ENCODE measurements around the gene FUT1. TPM values are rescaled to one million over a fixed set of nuclear protein-coding genes. Genes with fewer than 3 reads are reported as not detected.
A peak's percentile ranks its signal among the peaks of the same experiment; 100 is the strongest.

Gene FUT1
- total RNA-seq, 1 experiment from 2014 or later: 11.5 TPM

DNA sequence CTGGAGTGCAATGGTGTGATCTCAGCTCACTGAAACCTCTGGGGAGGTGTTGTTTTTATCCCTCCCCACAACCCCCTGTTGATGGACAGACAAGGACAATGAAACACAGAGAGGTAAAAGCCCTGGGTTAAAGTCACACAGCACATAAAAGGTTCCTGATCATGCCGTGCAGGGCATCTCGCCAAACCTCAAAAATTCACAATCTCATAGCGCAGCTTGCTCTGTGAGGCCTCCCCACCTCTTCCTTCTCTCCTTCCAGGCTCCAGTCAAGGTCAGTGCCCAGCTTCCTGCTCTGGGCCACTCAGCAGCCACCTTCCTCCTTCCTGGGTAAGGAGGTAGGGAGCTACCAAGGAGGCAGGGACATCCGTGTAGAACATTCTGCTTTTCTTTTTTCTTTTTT, 54.4 kb downstream of the FUT1 start:
- TF ChIP-seq, protein P1, sequence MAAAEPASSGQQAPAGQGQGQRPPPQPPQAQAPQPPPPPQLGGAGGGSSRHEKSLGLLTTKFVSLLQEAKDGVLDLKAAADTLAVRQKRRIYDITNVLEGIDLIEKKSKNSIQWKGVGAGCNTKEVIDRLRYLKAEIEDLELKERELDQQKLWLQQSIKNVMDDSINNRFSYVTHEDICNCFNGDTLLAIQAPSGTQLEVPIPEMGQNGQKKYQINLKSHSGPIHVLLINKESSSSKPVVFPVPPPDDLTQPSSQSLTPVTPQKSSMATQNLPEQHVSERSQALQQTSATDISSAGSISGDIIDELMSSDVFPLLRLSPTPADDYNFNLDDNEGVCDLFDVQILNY (CRISPR knock-in tag; IDR thresholded peaks at IDR 0.05): no peak
- TF ChIP-seq RELA (CRISPR knock-in tag; IDR thresholded peaks at IDR 0.05; ENCODE audit: borderline replicate concordance): no peak
- TF ChIP-seq NR3C1 (CRISPR knock-in tag; conservative IDR thresholded peaks at IDR 0.05; ENCODE audit: low read depth): no peak
- TF ChIP-seq, protein P2, sequence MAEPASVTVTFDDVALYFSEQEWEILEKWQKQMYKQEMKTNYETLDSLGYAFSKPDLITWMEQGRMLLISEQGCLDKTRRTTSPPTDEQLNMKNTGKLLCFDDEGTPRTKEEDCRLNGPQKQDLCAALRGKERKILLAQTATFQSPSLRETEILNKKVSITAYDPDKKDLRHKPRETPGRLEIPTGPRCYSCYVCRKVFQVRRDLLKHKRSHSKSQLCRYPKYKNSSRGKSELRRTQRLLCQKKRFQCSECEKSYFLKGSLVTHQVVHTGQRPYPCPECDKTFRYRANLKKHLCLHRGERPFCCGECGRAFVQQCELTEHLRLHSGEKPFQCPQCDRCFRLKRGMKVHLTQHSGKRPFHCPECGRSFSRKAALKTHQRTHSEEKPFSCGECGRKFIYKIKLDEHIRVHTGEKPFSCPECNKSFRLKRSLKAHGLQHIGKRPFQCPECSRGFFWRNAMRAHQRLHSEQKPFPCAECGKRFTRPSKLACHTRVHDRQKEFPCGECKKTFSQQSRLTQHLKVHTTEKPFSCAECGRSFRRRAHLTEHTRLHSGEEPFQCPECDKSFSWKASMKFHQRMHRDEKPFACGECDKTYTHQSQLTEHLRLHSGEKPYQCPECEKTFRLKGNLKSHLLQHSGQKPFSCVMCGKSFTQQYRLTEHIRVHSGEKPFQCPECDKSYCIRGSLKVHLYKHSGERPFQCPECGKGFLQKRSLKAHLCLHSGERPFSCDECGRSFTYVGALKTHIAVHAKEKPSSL (CRISPR knock-in tag; conservative IDR thresholded peaks at IDR 0.05): no peak
- no peak for TF ChIP-seq JAZF1 (CRISPR knock-in tag; IDR thresholded peaks at IDR 0.05)
- TF ChIP-seq FOXP1 (CRISPR knock-in tag; IDR thresholded peaks at IDR 0.05; ENCODE audit: borderline replicate concordance): no peak
- TF ChIP-seq, protein P3, sequence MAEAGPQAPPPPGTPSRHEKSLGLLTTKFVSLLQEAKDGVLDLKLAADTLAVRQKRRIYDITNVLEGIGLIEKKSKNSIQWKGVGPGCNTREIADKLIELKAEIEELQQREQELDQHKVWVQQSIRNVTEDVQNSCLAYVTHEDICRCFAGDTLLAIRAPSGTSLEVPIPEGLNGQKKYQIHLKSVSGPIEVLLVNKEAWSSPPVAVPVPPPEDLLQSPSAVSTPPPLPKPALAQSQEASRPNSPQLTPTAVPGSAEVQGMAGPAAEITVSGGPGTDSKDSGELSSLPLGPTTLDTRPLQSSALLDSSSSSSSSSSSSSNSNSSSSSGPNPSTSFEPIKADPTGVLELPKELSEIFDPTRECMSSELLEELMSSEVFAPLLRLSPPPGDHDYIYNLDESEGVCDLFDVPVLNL (CRISPR knock-in tag; IDR thresholded peaks at IDR 0.05; ENCODE audit: borderline replicate concordance, low read depth): no peak
- TF ChIP-seq CBFB (CRISPR knock-in tag; IDR thresholded peaks at IDR 0.05; ENCODE audit: low read depth): no peak
- no peak for TF ChIP-seq NFE2L1 (CRISPR knock-in tag; IDR thresholded peaks at IDR 0.05)
- no peak for TF ChIP-seq SMAD3 (CRISPR knock-in tag; IDR thresholded peaks at IDR 0.05; ENCODE audit: borderline replicate concordance)
- TF ChIP-seq, protein P4, sequence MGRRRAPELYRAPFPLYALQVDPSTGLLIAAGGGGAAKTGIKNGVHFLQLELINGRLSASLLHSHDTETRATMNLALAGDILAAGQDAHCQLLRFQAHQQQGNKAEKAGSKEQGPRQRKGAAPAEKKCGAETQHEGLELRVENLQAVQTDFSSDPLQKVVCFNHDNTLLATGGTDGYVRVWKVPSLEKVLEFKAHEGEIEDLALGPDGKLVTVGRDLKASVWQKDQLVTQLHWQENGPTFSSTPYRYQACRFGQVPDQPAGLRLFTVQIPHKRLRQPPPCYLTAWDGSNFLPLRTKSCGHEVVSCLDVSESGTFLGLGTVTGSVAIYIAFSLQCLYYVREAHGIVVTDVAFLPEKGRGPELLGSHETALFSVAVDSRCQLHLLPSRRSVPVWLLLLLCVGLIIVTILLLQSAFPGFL (CRISPR knock-in tag; IDR thresholded peaks at IDR 0.05; ENCODE audit: borderline replicate concordance): no peak
- TF ChIP-seq ZNF317 (CRISPR knock-in tag; IDR thresholded peaks at IDR 0.05; ENCODE audit: borderline replicate concordance, low read depth): no peak
- no peak for TF ChIP-seq TEAD1 (CRISPR knock-in tag; IDR thresholded peaks at IDR 0.05)
- TF ChIP-seq, protein P5, sequence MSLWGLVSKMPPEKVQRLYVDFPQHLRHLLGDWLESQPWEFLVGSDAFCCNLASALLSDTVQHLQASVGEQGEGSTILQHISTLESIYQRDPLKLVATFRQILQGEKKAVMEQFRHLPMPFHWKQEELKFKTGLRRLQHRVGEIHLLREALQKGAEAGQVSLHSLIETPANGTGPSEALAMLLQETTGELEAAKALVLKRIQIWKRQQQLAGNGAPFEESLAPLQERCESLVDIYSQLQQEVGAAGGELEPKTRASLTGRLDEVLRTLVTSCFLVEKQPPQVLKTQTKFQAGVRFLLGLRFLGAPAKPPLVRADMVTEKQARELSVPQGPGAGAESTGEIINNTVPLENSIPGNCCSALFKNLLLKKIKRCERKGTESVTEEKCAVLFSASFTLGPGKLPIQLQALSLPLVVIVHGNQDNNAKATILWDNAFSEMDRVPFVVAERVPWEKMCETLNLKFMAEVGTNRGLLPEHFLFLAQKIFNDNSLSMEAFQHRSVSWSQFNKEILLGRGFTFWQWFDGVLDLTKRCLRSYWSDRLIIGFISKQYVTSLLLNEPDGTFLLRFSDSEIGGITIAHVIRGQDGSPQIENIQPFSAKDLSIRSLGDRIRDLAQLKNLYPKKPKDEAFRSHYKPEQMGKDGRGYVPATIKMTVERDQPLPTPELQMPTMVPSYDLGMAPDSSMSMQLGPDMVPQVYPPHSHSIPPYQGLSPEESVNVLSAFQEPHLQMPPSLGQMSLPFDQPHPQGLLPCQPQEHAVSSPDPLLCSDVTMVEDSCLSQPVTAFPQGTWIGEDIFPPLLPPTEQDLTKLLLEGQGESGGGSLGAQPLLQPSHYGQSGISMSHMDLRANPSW (CRISPR knock-in tag; conservative IDR thresholded peaks at IDR 0.05; ENCODE audit: low read depth): no peak
- TF ChIP-seq GABPB1 (CRISPR knock-in tag; IDR thresholded peaks at IDR 0.05): no peak
- no peak for TF ChIP-seq FOXJ3 (CRISPR knock-in tag; IDR thresholded peaks at IDR 0.05; ENCODE audit: borderline replicate concordance)
- ATAC-seq (no peak), DNase-seq (ENCODE audit: low spot score) (no peak)
- CTCF ChIA-PET: interaction anchor here (1.0 to 1.6 kb wide), 2 partner anchors 15 to 22 kb away, joined by 4 read pairs; no protein-coding TSS in a partner anchor
- Mint-ChIP-seq H3K4me3 (peak overlapping the region; percentile 97), H3K36me3 (peaks cover 17% of the 10 kb centered on the region; the same call in 1 of the 2 replicates), H3K27ac (no peak overlapping the region), H3K9me3 (no peaks in the 10 kb centered on the region), H3K4me1 (peaks cover 4% of the 10 kb centered on the region), H3K27me3 (ENCODE audit: low read depth) (no peaks in the 10 kb centered on the region)
- POLR2A ChIA-PET: interaction anchor here (0.6 kb wide), 1 partner anchor 73 kb away, joined by 5 read pairs; no protein-coding TSS in a partner anchor

Other genes starting within 250 kb of the FUT1 start
- gene LMTK3, start 240.8 kb downstream of the FUT1 start, total RNA-seq (2021): 15.9 to 19.4 TPM (median 19.1 TPM) in 3 replicates
- 0.96 to 2.1 TPM (median 1.3 TPM) in 3 replicates for gene SULT2B1, start 200.5 kb downstream of the FUT1 start, total RNA-seq (2021)
- gene SPACA4, start 145.9 kb downstream of the FUT1 start, total RNA-seq (2021): not detected in 3 replicates
- gene FAM83E, start 137.6 kb downstream of the FUT1 start, total RNA-seq (2021): 6.6 to 8.8 TPM (median 6.8 TPM) in 3 replicates
- gene RPL18, start 133.5 kb downstream of the FUT1 start, total RNA-seq (2021): 1,712 to 1,987 TPM (median 1,909 TPM) in 3 replicates
- gene SPHK2, start 133.1 kb downstream of the FUT1 start, total RNA-seq (2021): 46.7 to 64.6 TPM (median 48.4 TPM) in 3 replicates
- gene DBP, start 115.3 kb downstream of the FUT1 start, total RNA-seq (2021): 10.5 to 12.0 TPM (median 11.4 TPM) in 3 replicates
- gene CA11, start 106.5 kb downstream of the FUT1 start, total RNA-seq (2021): 41.4 to 53.7 TPM (median 47.5 TPM) in 3 replicates
- gene NTN5, start 79.6 kb downstream of the FUT1 start, total RNA-seq (2021): 0.28 to 0.39 TPM (median 0.37 TPM) in 3 replicates
- 5.9 to 6.8 TPM (median 6.5 TPM) in 3 replicates for gene FUT2, start 56.7 kb downstream of the FUT1 start, total RNA-seq (2021)
- 1.4 to 2.2 TPM (median 1.6 TPM) in 3 replicates for gene MAMSTR, start 32.9 kb downstream of the FUT1 start, total RNA-seq (2021)
- 4.4 to 5.4 TPM (median 5.2 TPM) in 3 replicates for gene RASIP1, start 12.0 kb downstream of the FUT1 start, total RNA-seq (2021)
- gene IZUMO1, start 5.7 kb downstream of the FUT1 start, total RNA-seq (2021): 1.3 to 2.2 TPM (median 1.3 TPM) in 3 replicates
- 0.21 to 0.44 TPM (median 0.26 TPM) in 3 replicates for gene FGF21, start 2.9 kb upstream of the FUT1 start, total RNA-seq (2021)
- gene BCAT2, start 58.4 kb upstream of the FUT1 start, total RNA-seq (2021): 38.7 to 48.5 TPM (median 47.7 TPM) in 3 replicates
- gene HSD17B14, start 83.8 kb upstream of the FUT1 start, total RNA-seq (2021): 11.4 to 18.2 TPM (median 17.0 TPM) in 3 replicates
- 14.8 to 17.7 TPM (median 16.8 TPM) in 3 replicates for gene PLEKHA4, start 116.0 kb upstream of the FUT1 start, total RNA-seq (2021)
- gene PPP1R15A, start 119.8 kb upstream of the FUT1 start, total RNA-seq (2021): 17.0 to 19.5 TPM (median 17.9 TPM) in 3 replicates
- 3.1 to 5.6 TPM (median 3.9 TPM) in 3 replicates for gene TULP2, start 146.1 kb upstream of the FUT1 start, total RNA-seq (2021)
- gene NUCB1, start 147.7 kb upstream of the FUT1 start, total RNA-seq (2021): 145 to 153 TPM (median 149 TPM) in 3 replicates
- gene DHDH, start 181.1 kb upstream of the FUT1 start, total RNA-seq (2021): 3.0 to 3.4 TPM (median 3.1 TPM) in 3 replicates
- gene BAX, start 202.2 kb upstream of the FUT1 start, total RNA-seq (2021): 346 to 387 TPM (median 351 TPM) in 3 replicates
- gene FTL, start 212.7 kb upstream of the FUT1 start, total RNA-seq (2021): 1,061 to 1,225 TPM (median 1,202 TPM) in 3 replicates
- gene GYS1, start 240.7 kb upstream of the FUT1 start, total RNA-seq (2021): 45.9 to 52.0 TPM (median 46.1 TPM) in 3 replicates
- gene RUVBL2, start 241.2 kb upstream of the FUT1 start, total RNA-seq (2021): 168 to 178 TPM (median 169 TPM) in 3 replicates